ENCODE results near the gene ATP5PB.

Gene ATP5PB

DNA sequence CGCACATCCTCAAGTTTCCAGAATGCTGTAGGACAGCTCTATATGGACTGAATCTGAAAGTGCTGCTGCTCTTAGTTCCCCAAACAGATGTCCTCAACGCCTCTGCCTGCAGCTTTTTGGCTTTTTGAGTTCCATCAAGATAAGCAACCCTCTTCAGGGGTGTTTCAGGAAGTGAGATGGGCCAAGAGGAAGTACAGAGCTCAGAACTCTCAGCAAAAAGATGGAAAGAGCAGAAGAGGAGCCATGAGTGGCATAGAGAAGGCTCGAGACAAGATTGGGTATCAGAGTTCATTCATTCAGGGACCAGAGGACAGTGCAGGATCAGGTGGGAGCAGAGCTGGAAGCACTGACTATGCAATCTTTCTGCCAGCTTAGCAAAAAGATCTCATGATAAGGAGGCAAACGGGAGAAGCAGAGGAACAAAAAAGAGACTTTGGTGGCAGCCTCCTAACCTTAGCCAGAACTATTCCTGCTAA is 54.4 kb downstream of the ATP5PB start, which contains the start of the genes ADORA3 and TMIGD3:
ADORA3 (minus strand) TSS at position 49 of the 476 bp plus-strand sequence. CDS start 279 bp downstream, outside the sequence.
TMIGD3 (minus strand) TSS at position 49 of the 476 bp plus-strand sequence. CDS start 279 bp downstream, outside the sequence.
- no peak within 1 kb of the TSS for H4K91ac ChIP-seq (ENCODE audit: low read length)
- DNase-seq = no peak
- no peaks in the 10 kb centered on the region for H3K9me3 ChIP-seq (ENCODE audit: control insufficient read depth, low read length)
- no peak within 1 kb of the TSS for H3K4me3 ChIP-seq (ENCODE audit: insufficient read depth in 1 of 2, low read depth in 1 of 2, low read length in 2 of 2)
- H3K36me3 ChIP-seq (ENCODE audit: control insufficient read depth in 1 of 2, insufficient read depth in 2 of 2, low read depth in 1 of 2, low read length in 2 of 2) = no peaks in the 10 kb centered on the region
- H2BK12ac ChIP-seq (ENCODE audit: low read length in 2 of 2) = no peak within 1 kb of the TSS
- peaks cover 10% of the 10 kb centered on the region for H3K4me1 ChIP-seq (ENCODE audit: control insufficient read depth, insufficient read depth, low read depth, low read length)
- H3K9ac ChIP-seq (ENCODE audit: low read length) = no peak within 1 kb of the TSS
- H2BK5ac ChIP-seq (ENCODE audit: low read depth, low read length, poor library complexity, severe bottlenecking) = no peak within 1 kb of the TSS
- no peak within 1 kb of the TSS for H3K4ac ChIP-seq (ENCODE audit: low read depth in 1 of 2, low read length in 2 of 2)
- H2AK5ac ChIP-seq (ENCODE audit: low read length, severe bottlenecking) = no peak within 1 kb of the TSS
- no peak within 1 kb of the TSS for H2BK120ac ChIP-seq (ENCODE audit: low read depth, low read length)
- no peak within 1 kb of the TSS for H3K27ac ChIP-seq (ENCODE audit: low read length, poor library complexity, severe bottlenecking)
- no peak within 1 kb of the TSS for H3K4me2 ChIP-seq (ENCODE audit: low read length, poor library complexity, severe bottlenecking)
- H3K18ac ChIP-seq (ENCODE audit: low read depth in 1 of 2, low read length in 2 of 2) = no peak within 1 kb of the TSS
- no peaks in the 10 kb centered on the region for H3K79me1 ChIP-seq (replicated peaks; ENCODE audit: low read length, poor library complexity, severe bottlenecking)
- H2AFZ ChIP-seq (ENCODE audit: low read depth, low read length) = no peak within 1 kb of the TSS
- peaks cover 23 to 24% of the 10 kb centered on the region in 2 experiments for H3K27me3 ChIP-seq (ENCODE audit: control insufficient read depth in 1 of 2, insufficient read depth in 1 of 2, low read length in 2 of 2)
- no peak within 1 kb of the TSS for H4K8ac ChIP-seq (ENCODE audit: low read length)
- no peak within 1 kb of the TSS for H2BK15ac ChIP-seq (ENCODE audit: low read depth, poor library complexity, severe bottlenecking)
- 84% methylated on average over 4 of the region's 4 CpGs for WGBS
- no peak within 1 kb of the TSS for H3K14ac ChIP-seq (ENCODE audit: low read length in 2 of 2)
- H3K23ac ChIP-seq (ENCODE audit: low read length in 2 of 2) = no peak within 1 kb of the TSS

DNA sequence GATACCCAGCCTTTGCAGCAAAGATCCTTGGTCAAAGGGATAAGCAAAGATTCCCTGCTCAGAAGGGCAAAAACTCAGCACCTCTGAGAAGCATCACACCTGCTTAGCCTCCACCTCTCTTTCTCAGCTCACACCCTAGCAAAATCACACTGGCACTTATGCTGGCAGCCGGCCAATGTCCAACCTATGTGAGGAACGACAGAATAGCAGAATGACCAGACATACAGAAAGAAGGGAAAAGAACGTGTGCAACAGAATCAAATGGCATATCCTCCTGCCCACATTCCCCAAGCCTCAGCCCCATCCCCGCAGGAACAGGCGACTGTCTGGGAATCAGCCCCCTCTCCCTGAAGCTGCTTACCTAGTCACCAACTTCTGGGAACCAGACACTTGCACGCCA is 54.8 kb downstream of the ATP5PB start:
- no peaks in the 10 kb centered on the region for H3K9me3 ChIP-seq (ENCODE audit: control insufficient read depth, low read length)
- H3K4ac ChIP-seq (ENCODE audit: low read depth in 1 of 2, low read length in 2 of 2) = no peak overlapping the region
- no peak overlapping the region for H4K91ac ChIP-seq (ENCODE audit: low read length)
- no peak overlapping the region for H3K14ac ChIP-seq (ENCODE audit: low read length in 2 of 2)
- no peak overlapping the region for H3K4me3 ChIP-seq (ENCODE audit: insufficient read depth in 1 of 2, low read depth in 1 of 2, low read length in 2 of 2)
- no peak overlapping the region for H2AFZ ChIP-seq (ENCODE audit: low read depth, low read length)
- H3K9ac ChIP-seq (ENCODE audit: low read length) = no peak overlapping the region
- H3K79me1 ChIP-seq (replicated peaks; ENCODE audit: low read length, poor library complexity, severe bottlenecking) = no peaks in the 10 kb centered on the region
- no peak for DNase-seq
- no peak overlapping the region for H3K4me2 ChIP-seq (ENCODE audit: low read length, poor library complexity, severe bottlenecking)
- peaks cover 23 to 24% of the 10 kb centered on the region in 2 experiments for H3K27me3 ChIP-seq (ENCODE audit: control insufficient read depth in 1 of 2, insufficient read depth in 1 of 2, low read length in 2 of 2)
- no peak overlapping the region for H2BK120ac ChIP-seq (ENCODE audit: low read depth, low read length)
- H3K4me1 ChIP-seq (ENCODE audit: control insufficient read depth, insufficient read depth, low read depth, low read length) = peaks cover 10% of the 10 kb centered on the region
- H3K23ac ChIP-seq (ENCODE audit: low read length in 2 of 2) = no peak overlapping the region
- WGBS = 97% methylated on average over 6 of the region's 6 CpGs
- H3K18ac ChIP-seq (ENCODE audit: low read depth in 1 of 2, low read length in 2 of 2) = no peak overlapping the region
- no peak overlapping the region for H3K27ac ChIP-seq (ENCODE audit: low read length, poor library complexity, severe bottlenecking)
- H2BK12ac ChIP-seq (ENCODE audit: low read length in 2 of 2) = no peak overlapping the region
- H3K36me3 ChIP-seq (ENCODE audit: control insufficient read depth in 1 of 2, insufficient read depth in 2 of 2, low read depth in 1 of 2, low read length in 2 of 2) = no peaks in the 10 kb centered on the region
- H4K8ac ChIP-seq (ENCODE audit: low read length) = no peak overlapping the region
- H2BK5ac ChIP-seq (ENCODE audit: low read depth, low read length, poor library complexity, severe bottlenecking) = no peak overlapping the region
- no peak overlapping the region for H2BK15ac ChIP-seq (ENCODE audit: low read depth, poor library complexity, severe bottlenecking)
- no peak overlapping the region for H2AK5ac ChIP-seq (ENCODE audit: low read length, severe bottlenecking)

GRCh38 chr1:111505641-111506119 is 56.4 kb downstream of the ATP5PB start:
- DNase-seq = no peak
- H3K36me3 ChIP-seq (ENCODE audit: control insufficient read depth in 1 of 2, insufficient read depth in 2 of 2, low read depth in 1 of 2, low read length in 2 of 2) = no peaks in the 10 kb centered on the region
- H3K9me3 ChIP-seq (ENCODE audit: control insufficient read depth, low read length) = no peaks in the 10 kb centered on the region
- no peaks in the 10 kb centered on the region for H3K79me1 ChIP-seq (replicated peaks; ENCODE audit: low read length, poor library complexity, severe bottlenecking)
- no peak overlapping the region for H3K27ac ChIP-seq (ENCODE audit: low read length, poor library complexity, severe bottlenecking)
- no peak overlapping the region for H3K23ac ChIP-seq (ENCODE audit: low read length in 2 of 2)
- H2BK15ac ChIP-seq (ENCODE audit: low read depth, poor library complexity, severe bottlenecking) = no peak overlapping the region
- H3K4ac ChIP-seq (ENCODE audit: low read depth in 1 of 2, low read length in 2 of 2) = no peak overlapping the region
- H3K9ac ChIP-seq (ENCODE audit: low read length) = no peak overlapping the region
- no peak overlapping the region for H4K91ac ChIP-seq (ENCODE audit: low read length)
- peaks cover 12 to 15% of the 10 kb centered on the region in 2 experiments for H3K27me3 ChIP-seq (ENCODE audit: control insufficient read depth in 1 of 2, insufficient read depth in 1 of 2, low read length in 2 of 2)
- no peak overlapping the region for H2AFZ ChIP-seq (ENCODE audit: low read depth, low read length)
- no peak overlapping the region for H3K18ac ChIP-seq (ENCODE audit: low read depth in 1 of 2, low read length in 2 of 2)
- H2BK120ac ChIP-seq (ENCODE audit: low read depth, low read length) = no peak overlapping the region
- H2BK5ac ChIP-seq (ENCODE audit: low read depth, low read length, poor library complexity, severe bottlenecking) = no peak overlapping the region
- no peak overlapping the region for H4K8ac ChIP-seq (ENCODE audit: low read length)
- 91% methylated on average over 6 of the region's 6 CpGs for WGBS
- H2BK12ac ChIP-seq (ENCODE audit: low read length in 2 of 2) = no peak overlapping the region
- H3K14ac ChIP-seq (ENCODE audit: low read length in 2 of 2) = no peak overlapping the region
- H3K4me3 ChIP-seq (ENCODE audit: insufficient read depth in 1 of 2, low read depth in 1 of 2, low read length in 2 of 2) = no peak overlapping the region
- H3K4me2 ChIP-seq (ENCODE audit: low read length, poor library complexity, severe bottlenecking) = no peak overlapping the region
- peaks cover 10% of the 10 kb centered on the region for H3K4me1 ChIP-seq (ENCODE audit: control insufficient read depth, insufficient read depth, low read depth, low read length)
- no peak overlapping the region for H2AK5ac ChIP-seq (ENCODE audit: low read length, severe bottlenecking)

DNA sequence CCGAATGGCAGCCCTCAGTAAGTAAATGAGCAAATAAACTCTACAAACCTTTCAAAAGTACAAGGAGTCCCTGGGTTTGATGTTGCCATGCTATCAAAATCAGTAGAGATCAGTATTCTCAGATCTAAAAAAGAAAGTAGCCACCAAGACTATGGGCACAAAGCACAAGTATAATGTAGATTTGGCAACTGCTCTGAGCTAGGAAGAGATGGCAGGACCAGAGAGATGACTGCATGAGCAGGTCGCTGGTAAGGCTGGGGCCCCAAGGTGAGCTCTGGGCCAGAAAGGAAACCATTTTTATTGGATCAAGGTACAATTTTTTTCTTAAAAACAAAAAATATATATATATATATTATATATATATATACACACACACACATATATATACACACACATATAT is 57.3 kb downstream of the ATP5PB start:
- WGBS = 0% methylated on average over 1 of the region's 2 CpGs
- Histone ChIP-seq H3K9me3 (ENCODE audit: control insufficient read depth, low read length) (no peaks in the 10 kb centered on the region), H3K36me3 (ENCODE audit: control insufficient read depth in 1 of 2, insufficient read depth in 2 of 2, low read depth in 1 of 2, low read length in 2 of 2) (no peaks in the 10 kb centered on the region), H4K91ac (ENCODE audit: low read length) (no peak overlapping the region), H3K4me3 (ENCODE audit: insufficient read depth in 1 of 2, low read depth in 1 of 2, low read length in 2 of 2) (no peak overlapping the region), H2AK5ac (ENCODE audit: low read length, severe bottlenecking) (no peak overlapping the region), H2BK12ac (ENCODE audit: low read length in 2 of 2) (no peak overlapping the region), H4K8ac (ENCODE audit: low read length) (no peak overlapping the region), H2BK5ac (ENCODE audit: low read depth, low read length, poor library complexity, severe bottlenecking) (no peak overlapping the region), H3K9ac (ENCODE audit: low read length) (no peak overlapping the region), H3K27me3 (ENCODE audit: control insufficient read depth in 1 of 2, insufficient read depth in 1 of 2, low read length in 2 of 2) (peaks cover 7 to 11% of the 10 kb centered on the region in 2 experiments), H3K18ac (ENCODE audit: low read depth in 1 of 2, low read length in 2 of 2) (no peak overlapping the region), H3K14ac (ENCODE audit: low read length in 2 of 2) (no peak overlapping the region), H3K4me1 (ENCODE audit: control insufficient read depth, insufficient read depth, low read depth, low read length) (peaks cover 10% of the 10 kb centered on the region), H3K4ac (ENCODE audit: low read depth in 1 of 2, low read length in 2 of 2) (no peak overlapping the region), H2BK15ac (ENCODE audit: low read depth, poor library complexity, severe bottlenecking) (no peak overlapping the region), H3K79me1 (replicated peaks; ENCODE audit: low read length, poor library complexity, severe bottlenecking) (no peaks in the 10 kb centered on the region), H3K4me2 (ENCODE audit: low read length, poor library complexity, severe bottlenecking) (no peak overlapping the region), H2BK120ac (ENCODE audit: low read depth, low read length) (no peak overlapping the region), H2AFZ (ENCODE audit: low read depth, low read length) (no peak overlapping the region), H3K27ac (ENCODE audit: low read length, poor library complexity, severe bottlenecking) (no peak overlapping the region), H3K23ac (ENCODE audit: low read length in 2 of 2) (no peak overlapping the region)
- DNase-seq = no peak
